Stimulated activated CD4-positive, alpha-beta T cell treated with anti-CD3 and anti-CD28 coated beads, TNF-alpha, amount 100 ng/mL, for 24 hours (primary cell): Measurements from ENCODE around the gene CFHR2.
"Not testable (repeated sequence)": the region's sequence is repeated elsewhere in the genome, so short reads cannot be mapped to it uniquely, and the experiment has no call there.

Experiments
- DNase-seq, 3 experiments: peaks; one replicate each; pipeline ENCODE4 v3.0.0-alpha.2; 2020; ENCODE audit warnings: low read depth in 3 of 3

CFHR2 gene

GRCh38 chr1:196943568-196943967 is at the start of gene CFHR2:
TSS of gene CFHR2 (plus strand) at chr1:196943738. CDS start at chr1:196943881, 143 bp downstream.
- not testable (repeated sequence) for DNase-seq

GRCh38 chr1:196896355-196896754 is 47.2 kb upstream of the CFHR2 start:
- DNase-seq = no peak

GRCh38 chr1:196897158-196897828 is 46.2 kb upstream of the CFHR2 start:
- DNase-seq = no peak

- DNase-seq = no peak
Measured at GRCh38 chr1:196902344-196902743, 41.2 kb upstream of the CFHR2 start.

DNA sequence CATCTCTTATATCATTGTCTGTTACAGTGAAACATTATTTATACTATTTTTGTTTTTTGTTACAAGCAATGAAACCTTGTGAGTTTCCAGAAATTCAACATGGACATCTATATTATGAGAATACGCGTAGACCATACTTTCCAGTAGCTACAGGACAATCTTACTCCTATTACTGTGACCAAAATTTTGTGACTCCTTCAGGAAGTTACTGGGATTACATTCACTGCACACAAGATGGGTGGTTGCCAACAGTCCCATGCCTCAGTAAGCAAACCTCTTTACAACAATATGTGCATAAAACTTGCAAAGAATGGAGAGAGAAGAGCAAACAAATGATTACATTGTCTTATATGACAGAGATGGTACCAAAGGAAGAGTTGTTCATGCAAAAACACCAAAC is 33.3 kb upstream of the CFHR2 start:
- no peak for DNase-seq

GRCh38 chr1:196912283-196912682 is 31.3 kb upstream of the CFHR2 start:
- DNase-seq = not testable (repeated sequence)

DNA sequence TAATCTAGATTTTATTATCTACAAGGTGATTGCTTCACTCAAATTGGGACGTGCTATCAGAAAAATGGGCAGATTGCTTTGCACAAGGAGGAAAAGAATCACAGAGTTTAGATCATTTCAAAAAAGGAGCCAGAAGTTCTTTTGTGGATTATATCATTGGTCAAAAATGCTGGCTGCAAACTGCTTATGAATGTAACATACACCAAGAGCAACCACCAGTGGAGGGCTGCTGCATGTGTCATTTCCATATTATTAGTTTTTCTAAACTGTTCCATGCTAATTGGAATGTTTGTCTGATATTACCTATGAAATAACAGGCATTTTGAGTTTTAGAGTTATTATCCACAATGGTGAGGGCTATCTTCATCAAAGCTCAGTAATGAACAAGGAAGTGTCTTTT is 16.7 kb upstream of the CFHR2 start:
- not testable (repeated sequence) for DNase-seq

GRCh38 chr1:196932853-196933252 is 10.7 kb upstream of the CFHR2 start:
- DNase-seq = not testable (repeated sequence)

GRCh38 chr1:196933531-196934189 is 9.9 kb upstream of the CFHR2 start:
- no peak for DNase-seq

DNA sequence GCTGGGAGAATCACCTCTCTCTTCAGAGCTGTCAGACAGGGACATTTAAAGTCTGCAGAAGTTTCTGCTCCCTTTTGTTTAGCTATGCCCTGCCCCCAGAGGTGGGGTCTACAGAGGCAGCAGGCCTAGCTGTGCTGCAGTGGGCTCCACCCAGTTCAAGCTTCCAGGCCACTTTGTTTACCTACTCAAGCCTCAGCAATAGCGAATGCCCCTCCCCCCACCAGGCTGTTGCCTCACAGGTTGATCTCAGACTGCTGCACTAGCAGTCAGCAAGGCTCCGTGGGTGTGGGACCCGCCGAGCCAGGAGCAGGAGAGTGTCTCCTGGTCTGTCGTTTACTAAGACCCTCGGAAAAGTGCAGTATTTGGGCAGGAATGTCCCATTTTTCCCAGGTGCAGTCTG is 2.1 kb upstream of the CFHR2 start:
- not testable (repeated sequence) for DNase-seq

DNA sequence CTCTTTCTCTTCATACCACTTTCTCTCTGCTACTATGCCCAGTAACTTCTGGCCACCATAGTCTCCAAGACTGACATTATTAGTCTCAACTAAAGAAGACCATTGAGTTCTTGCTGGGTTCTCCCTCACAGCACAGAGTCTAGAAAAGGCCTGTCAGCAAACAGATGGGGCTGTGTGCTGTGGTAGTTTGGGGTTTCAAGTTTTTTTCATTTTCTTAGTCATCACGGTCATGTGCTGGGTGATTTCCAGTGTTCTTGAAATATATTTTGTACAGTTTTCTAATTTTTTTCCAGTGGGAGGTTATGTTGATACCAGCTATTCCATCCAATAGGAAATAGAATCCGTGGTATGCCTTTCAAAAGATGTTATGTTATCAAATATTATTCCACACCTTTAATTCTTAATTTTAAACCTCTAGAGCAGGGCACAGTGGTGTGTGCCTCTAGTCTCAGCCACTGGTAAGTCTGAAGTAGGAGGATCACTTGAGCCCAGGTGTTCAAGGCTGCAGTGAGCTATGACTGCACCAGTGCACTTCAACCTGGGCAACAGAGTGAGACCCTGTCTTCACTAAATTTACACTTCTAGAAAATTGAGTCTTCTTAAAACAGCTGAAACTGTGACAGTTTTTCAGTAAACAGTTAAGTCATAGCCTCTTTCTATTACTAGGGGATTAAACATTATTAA is 8.3 kb downstream of the CFHR2 start:
- DNase-seq = no peak

DNA sequence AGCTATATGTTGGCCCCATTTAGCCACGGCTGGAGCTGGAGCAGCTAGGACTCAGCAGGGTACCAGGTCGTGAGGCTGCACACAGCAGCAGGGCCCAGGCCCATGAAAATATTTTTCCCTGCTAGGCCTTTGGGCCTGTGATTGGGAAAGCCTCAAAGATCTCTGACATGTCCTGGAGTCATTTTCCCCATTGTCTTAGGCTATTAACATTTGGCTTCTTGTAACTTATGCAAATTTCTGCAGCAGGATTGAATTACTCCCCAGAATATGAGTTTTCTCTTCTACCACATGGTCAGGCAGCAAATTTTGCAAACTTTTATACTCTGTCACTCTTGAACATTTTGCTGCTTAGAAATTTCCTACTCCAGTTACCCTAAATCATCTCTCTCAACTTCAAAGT is 11.2 kb downstream of the CFHR2 start:
- DNase-seq = no peak

GRCh38 chr1:196955926-196956325 is 12.4 kb downstream of the CFHR2 start:
- DNase-seq = no peak

DNA sequence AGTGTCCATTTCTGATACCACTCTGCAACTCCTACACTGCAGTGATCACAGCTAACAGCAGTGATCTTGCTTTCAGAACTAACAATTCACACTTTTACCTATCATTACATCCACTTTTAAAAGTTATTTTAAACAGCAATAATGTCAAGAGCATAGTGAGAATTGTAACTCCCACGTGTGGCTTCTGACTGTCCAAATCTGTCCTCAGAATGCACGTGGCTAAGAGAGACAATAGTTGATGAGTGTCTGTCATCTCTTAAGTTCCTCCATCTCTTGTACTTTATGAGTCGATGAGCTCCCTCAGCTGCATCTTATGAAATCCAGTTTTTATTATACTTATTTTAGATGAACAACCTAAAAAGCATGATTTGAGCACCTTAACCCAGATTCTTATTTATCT is 17.3 kb downstream of the CFHR2 start:
- no peak for DNase-seq

GRCh38 chr1:196970182-196970581 is 26.6 kb downstream of the CFHR2 start:
- no peak for DNase-seq

GRCh38 chr1:196976278-196976677 is 32.7 kb downstream of the CFHR2 start:
- DNase-seq = no peak

DNA sequence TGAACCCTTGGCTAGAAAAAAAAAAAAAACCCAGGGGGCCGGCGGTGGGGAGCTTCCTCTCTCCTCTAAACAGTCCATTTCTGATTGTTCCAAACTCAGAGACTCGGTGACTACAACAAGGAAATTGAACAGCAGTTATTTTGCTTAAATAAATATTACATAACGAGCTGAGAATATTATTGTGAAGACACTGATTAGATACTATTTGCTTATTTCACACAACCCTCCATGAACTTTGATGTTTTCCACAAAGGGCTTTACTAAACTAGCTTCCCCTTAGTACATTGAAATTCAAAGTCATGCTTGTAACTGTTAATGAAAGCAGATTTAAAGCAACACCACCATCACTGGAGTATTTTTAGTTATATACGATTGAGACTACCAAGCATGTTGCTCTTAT is 33.7 kb downstream of the CFHR2 start, which contains the start of gene CFHR5:
CFHR5 (plus strand) TSS at position 279 of the 400 bp plus-strand sequence; CDS start at position 388, 109 bp downstream.
- DNase-seq = no peak

GRCh38 chr1:196980859-196981258 is 37.3 kb downstream of the CFHR2 start:
- no peak for DNase-seq

- DNase-seq = not testable (repeated sequence)
Measured at GRCh38 chr1:196982247-196982646, 38.7 kb downstream of the CFHR2 start.

DNA sequence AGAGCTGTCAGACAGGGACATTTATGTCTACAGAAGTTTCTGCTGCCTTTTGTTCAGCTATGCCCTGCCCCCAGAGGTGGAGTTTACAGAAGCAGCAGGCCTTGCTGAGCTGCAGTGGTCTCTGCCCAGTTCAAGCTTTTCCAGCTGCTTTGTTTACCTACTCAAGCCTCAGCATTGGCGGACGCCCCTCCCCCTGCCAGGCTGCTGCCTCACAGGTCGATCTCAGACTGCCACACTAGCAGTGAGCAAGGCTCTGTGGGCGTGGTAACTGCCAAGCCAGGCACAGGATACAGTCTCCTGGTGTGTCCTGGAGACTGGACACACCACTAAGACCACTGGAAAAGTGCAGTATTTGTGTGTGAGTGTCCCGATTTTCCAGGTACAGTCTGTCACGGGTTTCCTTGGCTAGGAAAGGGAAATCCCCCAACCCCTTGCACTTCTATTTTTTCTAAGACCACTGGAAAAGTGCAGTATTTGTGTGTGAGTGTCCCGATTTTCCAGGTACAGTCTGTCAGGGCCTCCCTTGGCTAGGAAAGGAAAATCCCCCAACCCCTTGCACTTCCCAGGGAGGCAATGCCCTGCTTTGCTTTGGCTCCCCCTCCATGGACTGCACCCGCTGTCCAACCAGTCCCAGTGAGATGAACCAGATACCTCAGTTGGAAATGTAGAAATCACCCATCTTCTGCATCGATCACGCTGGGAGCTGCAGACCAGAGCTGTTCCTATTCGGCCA is 48.5 kb downstream of the CFHR2 start:
- DNase-seq = not testable (repeated sequence)

GRCh38 chr1:196993916-196994315 is 50.4 kb downstream of the CFHR2 start:
- DNase-seq = no peak

GRCh38 chr1:196997423-196997822 is 53.9 kb downstream of the CFHR2 start:
- DNase-seq = no peak
